IPS-20b (cell line): ENCODE results near the gene VSTM2L.

ENCODE experiments used
- H3K27ac ChIP-seq: one replicate; pipeline ENCODE4 v1.5.1; 2013; ENCODE audit warnings: low read length
- H3K27me3 ChIP-seq: 2 replicates; pipeline ENCODE4 v1.6.1; 2013; ENCODE audit warnings: mild to moderate bottlenecking, low read length, inconsistent platforms; ENCODE audit not compliant: insufficient read depth
- H3K36me3 ChIP-seq: 2 replicates; pipeline ENCODE4 v1.6.1; 2013; ENCODE audit warnings: low read depth, mild to moderate bottlenecking, inconsistent platforms, low read length, moderate library complexity; ENCODE audit not compliant: insufficient read depth
- H3K4me1 ChIP-seq: 2 replicates; pipeline ENCODE4 v1.6.1; 2013; ENCODE audit warnings: mild to moderate bottlenecking, control low read depth, inconsistent platforms, low read length, moderate library complexity; ENCODE audit not compliant: insufficient read depth
- H3K4me3 ChIP-seq: 2 replicates; pipeline ENCODE4 v1.5.1; 2013; ENCODE audit warnings: mild to moderate bottlenecking, low read length, inconsistent platforms
- H3K9ac ChIP-seq: 2 replicates; pipeline ENCODE4 v1.6.1; 2013; ENCODE audit warnings: low read depth, mild to moderate bottlenecking, inconsistent platforms, low read length, moderate library complexity
- H3K9me3 ChIP-seq: 2 replicates; pipeline ENCODE4 v1.6.1; 2013; ENCODE audit warnings: mild to moderate bottlenecking, low read depth, low read length, inconsistent platforms; ENCODE audit not compliant: insufficient read depth

VSTM2L gene

GRCh38 chr20:37937686-37938085, 34.8 kb downstream of the VSTM2L start:
- Histone ChIP-seq H3K4me1 (peaks cover 10% of the 10 kb centered on the region), H3K27ac (no peak overlapping the region), H3K4me3 (no peak overlapping the region), H3K9ac (no peak overlapping the region), H3K36me3 (no peaks in the 10 kb centered on the region), H3K9me3 (no peaks in the 10 kb centered on the region), H3K27me3 (no peaks in the 10 kb centered on the region)

GRCh38 chr20:37938181-37938750, 35.3 kb downstream of the VSTM2L start:
- Histone ChIP-seq H3K9ac (no peak overlapping the region), H3K4me1 (peaks cover 5% of the 10 kb centered on the region; the same call in 1 of the 2 replicates), H3K4me3 (no peak overlapping the region), H3K27me3 (no peaks in the 10 kb centered on the region), H3K27ac (no peak overlapping the region), H3K9me3 (no peaks in the 10 kb centered on the region), H3K36me3 (no peaks in the 10 kb centered on the region)

GRCh38 chr20:37938954-37939353, 36.0 kb downstream of the VSTM2L start:
- Histone ChIP-seq H3K9ac (no peak overlapping the region), H3K27ac (no peak overlapping the region), H3K4me1 (no peaks in the 10 kb centered on the region; the same call in 1 of the 2 replicates), H3K27me3 (no peaks in the 10 kb centered on the region), H3K9me3 (no peaks in the 10 kb centered on the region), H3K4me3 (no peak overlapping the region), H3K36me3 (no peaks in the 10 kb centered on the region)

- no peak overlapping the region for H3K4me3 ChIP-seq
- no peak overlapping the region for H3K9ac ChIP-seq
- H3K27ac ChIP-seq = no peak overlapping the region
- no peaks in the 10 kb centered on the region for H3K4me1 ChIP-seq
- H3K27me3 ChIP-seq = no peaks in the 10 kb centered on the region
- H3K9me3 ChIP-seq = no peaks in the 10 kb centered on the region
- H3K36me3 ChIP-seq = no peaks in the 10 kb centered on the region
Measured at GRCh38 chr20:37939701-37940560, 37.0 kb downstream of the VSTM2L start.

- Histone ChIP-seq H3K4me1 (no peaks in the 10 kb centered on the region; the same call in 1 of the 2 replicates), H3K9me3 (no peaks in the 10 kb centered on the region)
Measured at GRCh38 chr20:37940858-37941257, 37.9 kb downstream of the VSTM2L start.

GRCh38 chr20:37941332-37941731, 38.4 kb downstream of the VSTM2L start:
- Histone ChIP-seq H3K27me3 (no peaks in the 10 kb centered on the region), H3K9me3 (no peaks in the 10 kb centered on the region), H3K4me3 (no peak overlapping the region), H3K36me3 (no peaks in the 10 kb centered on the region), H3K4me1 (no peaks in the 10 kb centered on the region; the same call in 1 of the 2 replicates), H3K9ac (no peak overlapping the region), H3K27ac (no peak overlapping the region)

More at GRCh38 chr20:37940858-37941257, 37.9 kb downstream of the VSTM2L start:
- Histone ChIP-seq H3K4me3 (no peak overlapping the region), H3K9ac (no peak overlapping the region), H3K36me3 (no peaks in the 10 kb centered on the region), H3K27me3 (no peaks in the 10 kb centered on the region), H3K27ac (no peak overlapping the region)

- H3K27ac ChIP-seq = no peak overlapping the region
- no peak overlapping the region for H3K9ac ChIP-seq
- no peaks in the 10 kb centered on the region for H3K27me3 ChIP-seq
- no peaks in the 10 kb centered on the region for H3K36me3 ChIP-seq
- no peaks in the 10 kb centered on the region for H3K9me3 ChIP-seq
- H3K4me1 ChIP-seq = no peaks in the 10 kb centered on the region; the same call in 1 of the 2 replicates
- H3K4me3 ChIP-seq = no peak overlapping the region
Measured at GRCh38 chr20:37941992-37942391, 39.1 kb downstream of the VSTM2L start.

- Histone ChIP-seq H3K4me1 (no peaks in the 10 kb centered on the region; the same call in 1 of the 2 replicates), H3K27me3 (no peaks in the 10 kb centered on the region), H3K36me3 (no peaks in the 10 kb centered on the region), H3K9ac (no peak overlapping the region), H3K4me3 (no peak overlapping the region), H3K9me3 (no peaks in the 10 kb centered on the region), H3K27ac (no peak overlapping the region)
Measured at GRCh38 chr20:37943033-37943432, 40.1 kb downstream of the VSTM2L start.

GRCh38 chr20:37943501-37944455, 40.9 kb downstream of the VSTM2L start:
- Histone ChIP-seq H3K36me3 (no peaks in the 10 kb centered on the region), H3K4me1 (no peaks in the 10 kb centered on the region; the same call in 1 of the 2 replicates), H3K4me3 (no peak overlapping the region), H3K27ac (no peak overlapping the region), H3K9ac (no peak overlapping the region), H3K27me3 (no peaks in the 10 kb centered on the region), H3K9me3 (no peaks in the 10 kb centered on the region)

GRCh38 chr20:37944456-37944981, 41.6 kb downstream of the VSTM2L start:
- Histone ChIP-seq H3K27ac (no peak overlapping the region), H3K9me3 (no peaks in the 10 kb centered on the region), H3K4me3 (no peak overlapping the region), H3K9ac (no peak overlapping the region), H3K4me1 (no peaks in the 10 kb centered on the region; the same call in 1 of the 2 replicates), H3K36me3 (no peaks in the 10 kb centered on the region), H3K27me3 (no peaks in the 10 kb centered on the region)

- Histone ChIP-seq H3K9me3 (no peaks in the 10 kb centered on the region), H3K9ac (no peak overlapping the region), H3K36me3 (no peaks in the 10 kb centered on the region), H3K4me1 (no peaks in the 10 kb centered on the region; the same call in 1 of the 2 replicates), H3K27me3 (no peaks in the 10 kb centered on the region), H3K27ac (no peak overlapping the region), H3K4me3 (no peak overlapping the region)
Measured at GRCh38 chr20:37945091-37945547, 42.2 kb downstream of the VSTM2L start.
